NCI-H524 treated with DMSO at 0.1 percent for 48 hours (cell line): Measurements from ENCODE around the gene CDCP2.
"Not testable (repeated sequence)": the region's sequence is repeated elsewhere in the genome, so short reads cannot be mapped to it uniquely, and the experiment has no call there.

ENCODE experiments used
- DNase-seq: peaks from one replicate; lab custom pipeline; 2025; lab: John Stamatoyannopoulos, UW

The CDCP2 gene

GRCh38 chr1:54115520-54115919 is 37.3 kb downstream of the CDCP2 start:
- no peak for DNase-seq

DNA sequence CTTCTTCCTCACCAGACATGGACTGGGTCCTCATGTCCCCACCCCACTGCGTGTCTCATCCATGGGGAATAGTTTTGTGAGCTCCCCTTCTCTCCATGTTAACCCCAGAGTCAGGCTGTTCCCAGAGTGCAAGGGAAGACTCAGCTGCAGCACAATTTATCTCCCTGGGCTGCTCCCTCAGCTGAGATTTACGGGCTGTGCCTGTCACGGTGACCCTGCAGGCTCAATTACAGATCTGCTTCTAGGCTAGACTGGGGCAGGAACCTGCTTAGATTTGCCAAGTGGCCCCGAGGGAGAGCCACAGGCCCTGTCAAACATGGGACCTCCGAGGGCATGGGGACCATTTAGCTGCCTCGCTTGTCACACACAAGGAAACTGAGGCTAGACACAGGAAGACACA is 37.8 kb downstream of the CDCP2 start:
- DNase-seq = no peak

GRCh38 chr1:54114001-54114400 is 38.8 kb downstream of the CDCP2 start:
- DNase-seq = no peak

GRCh38 chr1:54112705-54113368 is 40.0 kb downstream of the CDCP2 start:
- DNase-seq = no peak

DNA sequence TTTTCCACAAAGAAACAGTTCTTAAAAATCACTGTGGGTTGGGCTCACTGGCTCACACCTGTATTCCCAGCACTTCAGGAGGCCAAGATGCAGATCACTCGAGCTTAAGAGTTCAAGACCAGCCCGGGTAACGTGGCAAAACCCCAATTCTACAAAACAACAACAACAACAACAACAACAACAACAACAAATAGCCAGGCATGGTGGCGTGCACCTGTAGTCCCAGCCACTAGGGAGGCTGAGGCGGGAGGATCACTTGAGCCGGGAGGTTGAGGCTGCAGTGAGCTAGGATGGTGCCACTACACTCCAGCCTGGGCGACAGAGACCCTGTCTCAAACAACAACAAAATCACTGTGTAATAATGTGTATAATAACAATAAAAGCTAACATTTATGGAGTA is 40.8 kb downstream of the CDCP2 start:
- no peak for DNase-seq

DNA sequence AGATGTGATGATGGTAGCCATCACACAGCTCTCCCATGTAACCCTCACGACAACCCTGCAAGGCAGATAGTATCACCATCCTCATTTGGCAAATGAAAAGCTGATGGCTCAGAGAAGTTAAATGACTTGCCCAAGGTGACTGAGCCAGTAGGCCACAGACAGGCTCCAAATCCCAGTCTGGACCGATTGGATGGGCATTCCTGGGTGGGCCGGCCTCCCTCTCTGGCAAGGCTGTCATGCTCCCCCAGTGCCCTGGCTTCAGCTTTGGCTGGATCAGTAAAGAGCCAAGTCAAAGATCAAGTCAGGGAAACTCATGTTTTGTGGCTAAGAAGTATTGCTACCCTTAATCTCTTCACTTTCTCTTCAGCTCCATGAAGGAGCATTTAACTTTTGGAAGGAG is 41.2 kb downstream of the CDCP2 start:
- DNase-seq = no peak

GRCh38 chr1:54110996-54111395 is 41.8 kb downstream of the CDCP2 start:
- DNase-seq = peak; percentile 95

DNA sequence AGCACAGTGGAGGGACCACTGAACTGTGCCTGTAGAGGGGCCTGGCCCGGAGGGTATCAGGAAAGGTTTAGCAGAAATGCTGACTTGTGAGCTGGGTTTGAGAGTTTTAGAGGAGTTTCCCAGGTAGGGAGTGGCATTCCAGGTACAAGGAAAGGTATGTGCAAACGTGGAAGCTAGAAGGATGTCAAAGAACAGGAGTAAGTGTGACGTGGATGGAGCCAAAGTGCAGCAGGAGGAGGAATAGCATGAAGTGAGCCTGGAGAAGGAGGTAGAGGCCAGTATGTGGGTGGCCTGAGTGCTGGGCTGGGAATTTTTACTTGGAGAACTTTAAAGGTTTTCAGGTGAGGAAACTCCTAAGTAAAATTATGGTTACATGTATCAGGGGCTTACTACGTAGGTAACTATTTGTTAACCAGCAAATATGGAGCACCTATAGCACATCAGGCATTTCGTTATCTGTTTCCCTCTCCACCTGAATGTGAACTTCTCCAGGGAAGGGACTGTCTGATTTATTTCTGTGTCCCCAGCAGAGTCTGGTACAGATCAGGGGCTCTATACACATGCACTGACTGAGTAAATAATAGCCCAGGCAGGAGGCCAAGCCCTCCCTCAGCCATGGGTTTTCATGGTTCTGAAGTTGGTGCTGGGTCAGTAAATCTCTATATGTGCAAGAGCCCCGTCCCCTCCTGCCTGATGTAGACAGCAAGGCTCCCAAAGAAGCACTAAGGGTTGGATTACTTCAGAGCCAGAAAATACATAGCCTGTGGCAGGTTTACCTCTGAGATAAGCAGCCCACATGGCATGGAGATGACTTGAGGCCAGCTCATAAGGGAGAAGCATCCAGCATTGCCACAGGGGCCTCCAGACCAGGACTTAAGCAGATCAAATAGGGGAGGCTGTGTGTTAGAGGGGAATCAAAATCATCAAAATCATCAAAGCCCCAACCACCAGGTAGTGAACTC is 43.4 kb downstream of the CDCP2 start:
- DNase-seq = no peak

DNA sequence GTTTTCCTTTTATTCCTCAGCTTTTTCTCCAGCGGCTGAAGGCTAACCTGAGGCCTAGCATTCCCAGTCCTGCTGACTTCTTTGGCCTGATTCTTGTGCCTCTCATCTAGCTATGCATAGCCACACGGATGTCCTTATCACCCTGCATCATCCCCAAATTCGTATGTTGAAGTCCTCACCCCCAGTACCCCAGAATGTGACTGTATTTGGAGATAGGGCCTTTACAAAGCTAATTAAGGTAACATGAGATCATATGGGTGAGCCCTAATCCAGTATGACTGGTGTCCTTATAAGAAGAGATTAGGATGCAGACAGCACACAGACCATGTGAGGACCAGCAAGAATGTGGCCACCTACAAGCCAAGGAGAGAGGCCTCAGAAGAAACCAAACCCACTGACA is 44.6 kb downstream of the CDCP2 start:
- DNase-seq = no peak

GRCh38 chr1:54107131-54107530 is 45.7 kb downstream of the CDCP2 start:
- DNase-seq = no peak

- no peak for DNase-seq
Observed at GRCh38 chr1:54105736-54106269, 47.0 kb downstream of the CDCP2 start.

DNA sequence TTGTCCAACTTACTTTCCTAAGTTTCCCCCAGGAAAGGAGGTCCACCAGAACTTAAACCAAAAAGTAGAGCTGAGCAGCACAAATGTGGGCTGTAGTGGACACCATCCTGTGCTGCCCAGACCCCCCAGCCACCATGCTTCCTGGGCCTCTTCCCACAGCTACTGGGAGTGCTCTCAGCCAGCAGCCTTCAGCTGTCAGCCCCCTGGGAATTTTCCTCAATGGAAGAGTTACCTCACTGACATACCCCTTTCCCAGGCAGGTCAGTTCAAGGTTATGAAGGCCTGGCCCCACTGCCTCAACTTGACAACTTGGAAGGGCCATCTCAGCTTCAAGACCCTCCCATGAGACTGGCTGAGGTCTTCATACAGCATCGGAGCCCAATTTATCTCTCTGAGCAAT is 47.7 kb downstream of the CDCP2 start:
- no peak for DNase-seq

DNA sequence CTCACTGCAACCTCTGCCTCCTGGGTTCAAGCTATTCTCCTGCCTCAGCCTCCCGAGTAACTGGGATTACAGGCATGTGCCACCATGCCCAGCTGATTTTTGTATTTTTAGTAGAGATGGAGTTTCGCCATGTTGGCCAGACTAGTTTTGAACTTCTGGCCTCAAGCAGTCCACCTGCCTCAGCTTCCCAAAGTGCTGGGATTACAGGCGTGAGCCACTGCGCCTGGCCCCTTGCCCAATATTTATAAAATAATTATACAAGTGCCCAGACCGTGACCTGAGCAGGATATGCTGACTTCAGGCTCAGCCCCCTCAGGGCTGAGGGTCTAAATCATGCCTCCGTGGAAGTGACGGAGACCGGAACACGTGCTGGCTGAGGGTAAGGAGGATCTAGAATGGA is 48.2 kb downstream of the CDCP2 start:
- not testable (repeated sequence) for DNase-seq

GRCh38 chr1:54103414-54103813 is 49.4 kb downstream of the CDCP2 start:
- DNase-seq = no peak

- DNase-seq = no peak
Observed at GRCh38 chr1:54100500-54100899, 52.3 kb downstream of the CDCP2 start.

DNA sequence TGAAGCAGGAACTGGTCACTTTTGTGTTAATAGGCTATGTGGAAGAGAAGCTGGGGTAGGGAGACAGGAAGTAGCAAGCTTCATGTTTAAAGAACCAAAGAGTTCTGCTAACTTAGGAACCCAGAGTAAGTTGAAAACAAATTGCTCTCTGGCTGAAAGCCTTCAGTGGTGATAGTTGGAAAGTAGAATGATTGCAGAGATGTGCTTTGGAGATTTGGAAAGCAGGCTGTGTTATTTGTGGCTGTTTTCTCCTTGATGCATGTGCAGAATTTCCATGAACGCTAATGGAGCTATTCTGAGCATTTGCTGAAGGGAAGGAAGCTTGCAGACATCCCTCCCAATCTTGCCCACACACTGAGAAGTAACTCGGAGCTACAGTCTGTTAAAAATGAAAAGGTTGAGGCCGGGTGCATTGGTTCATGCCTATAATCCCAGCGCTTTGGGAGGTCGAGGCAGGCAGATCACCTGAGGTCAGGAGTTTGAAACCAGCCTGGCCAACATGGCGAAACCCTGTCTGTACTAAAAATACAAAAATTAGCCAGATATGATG is 53.7 kb downstream of the CDCP2 start:
- DNase-seq = no peak

DNA sequence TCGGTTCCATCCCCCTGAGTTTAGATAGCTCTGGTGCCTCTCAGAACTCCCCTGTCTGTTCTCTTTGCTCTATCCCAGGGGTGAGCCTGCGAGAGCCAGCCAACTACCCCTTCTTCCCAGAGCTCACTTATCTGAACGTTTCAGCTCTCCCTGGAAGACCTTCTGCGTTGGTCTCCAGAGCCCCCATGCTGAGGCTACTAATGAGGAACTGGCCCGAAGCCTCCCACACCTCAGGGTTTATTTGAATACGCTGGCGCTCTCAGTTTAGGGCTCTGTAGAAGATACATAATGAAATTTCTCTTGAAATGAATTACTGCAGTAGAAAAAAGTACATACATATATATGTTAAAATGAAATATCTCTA is 55.9 kb downstream of the CDCP2 start:
- no peak for DNase-seq

DNA sequence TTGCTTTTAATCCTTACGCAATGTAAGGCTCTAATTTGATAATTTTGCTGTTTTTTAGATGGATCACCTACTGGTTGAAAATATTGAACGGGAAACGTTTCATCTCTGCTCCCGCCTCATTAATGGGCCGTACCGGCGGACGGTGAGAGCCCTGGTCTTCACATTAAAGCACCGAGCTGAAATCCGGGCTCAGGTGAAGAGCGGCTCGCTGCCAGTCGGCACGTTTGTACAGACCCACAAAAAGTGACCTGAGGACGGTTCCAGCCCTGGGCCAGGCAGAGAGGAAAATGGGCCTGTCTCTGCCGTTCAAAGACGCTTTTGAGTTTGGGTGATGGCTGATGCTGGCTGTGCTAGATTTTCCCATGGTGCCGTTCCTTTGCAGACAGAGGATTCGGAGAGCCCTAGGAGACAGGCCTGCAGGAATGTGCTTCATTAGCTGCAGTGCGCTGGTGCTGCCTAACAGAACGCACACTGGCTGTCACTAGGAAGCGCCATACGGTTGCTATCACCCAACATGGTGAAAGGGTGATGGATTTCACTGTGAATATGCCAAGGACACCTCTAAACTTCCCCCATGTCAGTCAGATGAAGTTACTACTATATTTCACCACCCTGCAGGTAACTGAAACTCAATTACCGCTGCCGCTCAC is 56.4 kb downstream of the CDCP2 start:
- no peak for DNase-seq

GRCh38 chr1:54095546-54096226 is 57.1 kb downstream of the CDCP2 start:
- no peak for DNase-seq

DNA sequence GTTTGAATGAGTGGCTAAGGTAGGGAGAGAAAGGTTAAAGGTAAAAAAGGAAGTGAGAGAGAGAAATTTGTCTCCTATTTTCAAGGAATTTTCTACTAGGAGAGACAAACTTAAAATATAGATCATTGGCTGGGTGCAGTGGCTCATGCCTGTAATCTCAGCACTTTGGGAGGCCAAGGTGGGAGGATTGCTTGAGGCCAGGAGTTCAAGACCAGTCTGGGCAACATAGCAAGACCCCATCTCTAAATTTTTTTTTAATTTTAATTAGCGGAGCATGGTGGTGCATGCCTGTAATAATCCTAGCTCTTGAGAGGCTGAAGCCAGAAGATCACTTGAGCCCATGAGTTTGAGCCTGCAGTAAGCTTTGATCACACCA is 58.1 kb downstream of the CDCP2 start:
- not testable (repeated sequence) for DNase-seq

- DNase-seq = no peak
Observed at GRCh38 chr1:54094001-54094729, 58.6 kb downstream of the CDCP2 start.
